Measurements from ENCODE around the gene NYNRIN.

DNA sequence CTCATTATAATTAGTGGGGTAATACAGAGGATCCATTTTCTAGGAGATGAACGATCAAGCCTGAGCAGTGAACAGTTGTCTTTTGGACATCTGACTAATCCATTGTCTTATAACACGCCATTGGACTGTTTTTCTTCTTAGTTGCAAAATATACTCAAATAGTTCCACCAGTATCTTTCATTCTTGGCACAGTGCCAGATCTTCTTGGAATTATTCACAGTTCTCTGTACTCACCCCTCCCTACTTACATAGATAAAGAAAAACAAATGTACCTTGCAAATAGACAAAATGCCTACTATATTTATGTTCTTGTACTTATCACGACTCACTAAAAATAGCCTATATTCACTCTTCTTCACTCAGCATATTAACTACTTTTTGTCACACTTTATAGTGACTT lies 26.9 kb downstream of the NYNRIN start:
- no peak for TF ChIP-seq POLR2A (IDR thresholded peaks at IDR 0.05)
- TF ChIP-seq, protein P1, sequence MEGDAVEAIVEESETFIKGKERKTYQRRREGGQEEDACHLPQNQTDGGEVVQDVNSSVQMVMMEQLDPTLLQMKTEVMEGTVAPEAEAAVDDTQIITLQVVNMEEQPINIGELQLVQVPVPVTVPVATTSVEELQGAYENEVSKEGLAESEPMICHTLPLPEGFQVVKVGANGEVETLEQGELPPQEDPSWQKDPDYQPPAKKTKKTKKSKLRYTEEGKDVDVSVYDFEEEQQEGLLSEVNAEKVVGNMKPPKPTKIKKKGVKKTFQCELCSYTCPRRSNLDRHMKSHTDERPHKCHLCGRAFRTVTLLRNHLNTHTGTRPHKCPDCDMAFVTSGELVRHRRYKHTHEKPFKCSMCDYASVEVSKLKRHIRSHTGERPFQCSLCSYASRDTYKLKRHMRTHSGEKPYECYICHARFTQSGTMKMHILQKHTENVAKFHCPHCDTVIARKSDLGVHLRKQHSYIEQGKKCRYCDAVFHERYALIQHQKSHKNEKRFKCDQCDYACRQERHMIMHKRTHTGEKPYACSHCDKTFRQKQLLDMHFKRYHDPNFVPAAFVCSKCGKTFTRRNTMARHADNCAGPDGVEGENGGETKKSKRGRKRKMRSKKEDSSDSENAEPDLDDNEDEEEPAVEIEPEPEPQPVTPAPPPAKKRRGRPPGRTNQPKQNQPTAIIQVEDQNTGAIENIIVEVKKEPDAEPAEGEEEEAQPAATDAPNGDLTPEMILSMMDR (IDR thresholded peaks at IDR 0.05), result no peak

Measured in lower leg skin (tissue), 3 donors.